HG03460 (cell line): ENCODE results near the gene ZMIZ1.
A peak's percentile ranks its signal among the peaks of the same experiment; 100 is the strongest.

ENCODE experiments used
- ATAC-seq: cut with Tn5 transposase; IDR thresholded peaks from one replicate; pipeline ENCODE4 v1.9.1; 2021; ENCODE audit not compliant: unreplicated experiment

ZMIZ1 gene

GRCh38 chr10:79063661-79064492 lies 4.9 kb upstream of the ZMIZ1 start:
- no peak for ATAC-seq

GRCh38 chr10:79065091-79065551 lies 3.6 kb upstream of the ZMIZ1 start:
- no peak for ATAC-seq

- no peak for ATAC-seq
Measured at GRCh38 chr10:79065853-79066252, 2.9 kb upstream of the ZMIZ1 start.

- ATAC-seq: no peak
Measured at GRCh38 chr10:79066411-79067240, 2.1 kb upstream of the ZMIZ1 start.

- ATAC-seq: no peak
Measured at GRCh38 chr10:79067241-79068202, 1.2 kb upstream of the ZMIZ1 start.

GRCh38 chr10:79068203-79068561 lies 584 bp upstream of the ZMIZ1 start:
- ATAC-seq: no peak

GRCh38 chr10:79069325-79070080 lies 737 bp downstream of the ZMIZ1 start:
- ATAC-seq: peak; percentile 14

- ATAC-seq: no peak
Measured at GRCh38 chr10:79070081-79070605, 1.4 kb downstream of the ZMIZ1 start.

- no peak for ATAC-seq
Measured at GRCh38 chr10:79070606-79071395, 2.0 kb downstream of the ZMIZ1 start.

- no peak for ATAC-seq
Measured at GRCh38 chr10:79071396-79071923, 2.7 kb downstream of the ZMIZ1 start.

GRCh38 chr10:79072041-79072441 lies 3.3 kb downstream of the ZMIZ1 start:
- ATAC-seq: no peak

GRCh38 chr10:79072994-79073645 lies 4.4 kb downstream of the ZMIZ1 start:
- no peak for ATAC-seq

GRCh38 chr10:79073784-79074432 lies 5.1 kb downstream of the ZMIZ1 start:
- no peak for ATAC-seq

- ATAC-seq: no peak
Measured at GRCh38 chr10:79074732-79075131, 6.0 kb downstream of the ZMIZ1 start.

- ATAC-seq: no peak
Measured at GRCh38 chr10:79075418-79075817, 6.7 kb downstream of the ZMIZ1 start.

- ATAC-seq: no peak
Measured at GRCh38 chr10:79077488-79078173, 8.9 kb downstream of the ZMIZ1 start.

GRCh38 chr10:79078367-79079053 lies 9.7 kb downstream of the ZMIZ1 start:
- no peak for ATAC-seq
